ENCODE measurements around the gene H2BK1. TPM values are rescaled to one million over a fixed set of nuclear protein-coding genes. Genes with fewer than 3 reads are reported as not detected.

H2BK1 gene
- total RNA-seq, 1 donor from 2014 or later: not detected

DNA sequence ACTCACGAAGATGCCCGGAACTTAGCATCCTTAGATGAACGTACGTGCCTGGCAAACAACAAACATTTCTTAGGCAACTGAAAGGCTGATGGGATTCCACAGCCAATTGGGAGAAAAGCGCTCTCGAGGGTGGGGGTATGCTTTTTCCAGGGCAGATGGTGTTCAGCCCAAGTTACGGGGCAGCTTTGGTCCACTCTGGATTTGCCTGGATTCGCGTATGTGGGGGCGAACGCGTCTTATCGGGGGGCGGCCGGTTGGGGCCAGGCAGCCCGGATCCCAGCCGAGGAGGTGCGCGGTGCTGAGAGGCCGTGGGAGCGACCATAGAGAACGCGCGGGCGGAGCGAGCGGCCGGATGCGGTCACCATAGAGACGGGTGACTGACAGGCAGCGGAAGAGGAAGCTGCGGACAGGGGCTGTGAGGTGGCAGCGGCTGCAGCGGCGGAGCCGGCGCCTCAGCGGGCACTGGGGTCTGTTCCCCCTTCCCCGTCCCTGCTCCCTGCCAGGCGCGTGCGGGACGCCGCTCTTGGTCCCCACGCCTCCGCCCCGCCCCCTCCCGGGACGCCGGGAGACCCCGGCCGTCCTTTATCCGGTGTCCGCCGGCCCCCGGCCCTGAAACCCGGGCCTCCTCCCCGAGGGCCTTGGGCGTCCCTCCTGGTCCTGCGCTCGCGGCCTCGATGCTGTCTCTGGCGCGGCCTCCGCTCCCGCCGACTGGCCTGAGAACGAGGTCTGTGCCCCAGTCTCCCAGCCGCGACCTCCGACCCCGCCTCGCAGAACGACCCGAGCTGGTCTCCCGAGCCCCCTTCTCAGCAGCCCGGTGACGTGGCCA, 22.0 kb upstream of the H2BK1 start, which contains the start of gene CHPF2:
TSS of gene CHPF2 (plus strand) at position 393 of the 826 bp plus-strand sequence. CDS start 1,529 bp downstream, outside the sequence.
- peak; percentile 68 for DNase-seq (ENCODE audit: low read depth)

GRCh38 chr7:151231080-151231479, 20.8 kb upstream of the H2BK1 start:
- no peak for DNase-seq (ENCODE audit: low read depth)

GRCh38 chr7:151229249-151229648, 19.0 kb upstream of the H2BK1 start:
- no peak for DNase-seq (ENCODE audit: low read depth)

DNA sequence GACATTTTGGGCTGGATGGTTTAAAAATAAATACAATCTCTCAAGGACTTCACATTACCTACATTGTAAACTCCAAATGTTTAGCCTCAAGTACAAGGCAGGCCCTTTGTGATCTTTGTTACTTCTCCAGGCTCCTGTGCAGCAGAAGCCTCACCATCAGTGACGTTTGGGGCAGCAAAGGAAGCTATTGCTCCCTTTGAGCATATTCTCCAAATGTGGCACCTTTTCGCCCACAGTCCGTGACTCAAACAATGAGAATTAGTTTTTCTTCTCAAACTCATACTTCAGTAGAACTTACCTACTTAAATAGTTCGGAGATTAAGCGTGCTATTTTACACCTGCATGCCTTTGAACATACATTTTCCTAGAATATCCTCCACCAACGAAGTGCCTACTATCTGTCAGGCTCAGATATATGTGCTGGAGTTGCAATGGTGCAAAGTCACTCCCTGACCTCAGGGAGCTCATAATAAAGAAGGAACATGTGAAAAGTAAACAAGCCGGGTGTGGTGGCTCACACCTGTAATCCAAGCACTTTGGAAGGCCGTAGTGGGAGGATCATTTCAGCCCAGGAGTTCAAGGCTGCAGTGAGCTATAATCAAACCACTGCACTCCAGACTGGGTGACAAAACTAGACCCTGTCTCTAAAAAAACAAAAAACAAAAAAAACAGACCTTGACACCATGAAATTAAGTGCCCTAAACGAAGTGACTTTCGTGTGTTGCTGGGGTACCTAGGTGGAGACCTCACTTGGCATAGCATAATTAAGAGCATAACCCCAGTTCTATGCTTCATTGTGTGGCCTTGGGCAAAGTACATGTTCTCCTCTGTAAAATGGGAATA, 18.0 kb upstream of the H2BK1 start:
- no peak for DNase-seq (ENCODE audit: low read depth)

DNA sequence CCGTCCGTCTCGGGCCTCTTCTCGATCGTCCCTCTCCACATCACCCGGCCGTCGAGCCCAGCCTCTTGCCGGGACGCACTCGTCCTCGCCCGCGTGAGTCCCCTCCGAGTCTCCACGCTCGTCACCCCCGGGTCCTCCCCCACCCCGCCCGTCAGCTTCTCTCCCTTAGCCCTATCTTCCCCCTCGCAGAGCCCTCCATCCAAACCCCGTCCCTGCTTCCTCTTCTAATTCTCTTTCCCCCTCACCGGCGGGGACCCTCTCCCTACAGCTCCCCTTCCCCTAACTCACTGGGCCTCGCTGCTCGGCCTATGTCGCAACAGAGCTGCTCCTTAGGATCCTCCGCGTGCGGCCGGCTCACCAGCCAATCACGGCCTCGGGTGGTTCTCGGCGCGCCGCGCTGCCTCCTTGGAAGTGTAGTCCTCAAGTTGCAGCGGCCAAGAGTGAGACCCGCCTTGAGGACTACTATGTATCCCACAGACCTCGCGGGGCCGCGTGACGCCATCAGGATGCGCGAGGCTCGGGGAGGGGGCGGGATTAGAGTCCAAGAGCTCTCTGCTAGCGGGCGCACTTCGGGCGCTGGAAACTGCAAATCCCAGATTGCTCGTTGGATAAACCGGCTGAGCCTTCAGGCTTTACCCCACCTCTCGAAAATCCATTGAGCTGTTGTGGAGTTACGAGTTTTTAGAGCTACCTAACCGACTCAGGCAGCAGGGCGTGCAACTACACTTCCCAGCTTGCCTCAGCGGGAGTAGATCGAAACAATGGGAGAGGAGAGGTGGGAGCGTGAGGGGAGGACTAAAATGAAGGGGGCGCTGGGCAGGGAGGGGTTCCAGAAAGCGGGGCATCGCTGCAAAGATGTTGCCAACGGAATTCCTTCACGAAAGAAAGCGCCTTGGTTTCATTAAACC, 16.8 kb upstream of the H2BK1 start, which contains the start of gene ABCF2:
TSS of gene ABCF2 (minus strand) at position 331 of the 908 bp plus-strand sequence. CDS start 747 bp downstream, outside the sequence.
- DNase-seq (ENCODE audit: low read depth): peak; percentile 96

GRCh38 chr7:151226560-151226874, 16.2 kb upstream of the H2BK1 start:
- DNase-seq (ENCODE audit: low read depth): no peak

GRCh38 chr7:151225948-151226510, 15.7 kb upstream of the H2BK1 start:
- DNase-seq (ENCODE audit: low read depth): no peak

- no peak for DNase-seq (ENCODE audit: low read depth)
These were observed 13.4 kb upstream of the H2BK1 start for GRCh38 chr7:151223728-151224127.

- DNase-seq (ENCODE audit: low read depth): no peak
These were observed 7.9 kb upstream of the H2BK1 start for GRCh38 chr7:151218170-151218569.

- DNase-seq (ENCODE audit: low read depth): no peak
These were observed 5.1 kb upstream of the H2BK1 start for GRCh38 chr7:151215396-151215795.

- no peak for DNase-seq (ENCODE audit: low read depth)
These were observed 3.5 kb upstream of the H2BK1 start for GRCh38 chr7:151213826-151214225.

- no peak for DNase-seq (ENCODE audit: low read depth)
These were observed 2.3 kb upstream of the H2BK1 start for GRCh38 chr7:151212626-151213025.

- no peak for DNase-seq (ENCODE audit: low read depth)
These were observed 976 bp upstream of the H2BK1 start for GRCh38 chr7:151211155-151211772.

DNA sequence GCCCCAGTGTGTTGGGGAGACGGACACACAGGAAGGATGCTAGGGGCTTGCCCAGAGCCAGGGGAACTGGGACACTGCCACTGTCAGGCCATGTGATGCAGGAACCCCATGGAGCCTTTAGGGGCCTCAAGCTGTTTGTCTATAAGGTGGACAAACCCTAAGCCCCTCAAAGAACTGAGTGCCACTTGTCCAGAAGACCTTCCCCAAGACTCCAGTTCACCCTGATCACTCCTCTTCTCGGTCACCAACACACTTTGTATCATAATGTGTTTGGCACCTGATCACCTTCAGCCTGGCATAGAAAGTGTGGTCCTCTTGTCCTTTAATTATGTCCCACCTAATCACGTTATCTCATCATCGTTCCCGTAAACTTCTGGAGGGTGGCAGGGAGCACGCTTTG, 700 bp downstream of the H2BK1 start:
- DNase-seq (ENCODE audit: low read depth): no peak

DNA sequence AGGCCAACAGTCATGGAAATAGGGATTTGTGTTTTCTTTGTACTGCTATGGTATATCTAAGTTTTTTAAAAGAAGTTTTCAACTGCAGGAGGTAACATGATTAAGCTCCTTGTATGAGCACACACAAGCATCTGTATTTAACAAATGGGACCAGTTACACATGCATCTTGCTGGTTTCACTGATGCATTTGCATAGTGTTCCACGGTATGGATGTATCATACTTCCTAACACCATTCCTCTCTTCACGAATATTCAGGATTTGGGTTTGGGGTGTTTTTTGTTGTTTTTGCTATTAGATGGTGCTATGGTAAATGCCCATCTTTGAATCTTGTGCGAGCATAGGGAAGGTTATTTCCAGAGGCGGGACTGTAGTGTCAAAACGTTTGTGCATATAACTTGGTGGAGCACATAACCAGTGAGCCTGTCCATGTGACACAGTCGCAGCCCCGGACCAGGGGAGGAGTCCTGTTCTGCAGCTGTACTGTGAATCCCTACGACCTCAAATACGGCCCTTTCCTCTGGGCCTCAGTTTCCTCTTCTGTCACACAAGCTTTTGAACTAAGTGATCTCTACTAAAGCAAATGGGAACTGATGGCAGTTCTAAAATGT, 1.9 kb downstream of the H2BK1 start:
- DNase-seq (ENCODE audit: low read depth): no peak

DNA sequence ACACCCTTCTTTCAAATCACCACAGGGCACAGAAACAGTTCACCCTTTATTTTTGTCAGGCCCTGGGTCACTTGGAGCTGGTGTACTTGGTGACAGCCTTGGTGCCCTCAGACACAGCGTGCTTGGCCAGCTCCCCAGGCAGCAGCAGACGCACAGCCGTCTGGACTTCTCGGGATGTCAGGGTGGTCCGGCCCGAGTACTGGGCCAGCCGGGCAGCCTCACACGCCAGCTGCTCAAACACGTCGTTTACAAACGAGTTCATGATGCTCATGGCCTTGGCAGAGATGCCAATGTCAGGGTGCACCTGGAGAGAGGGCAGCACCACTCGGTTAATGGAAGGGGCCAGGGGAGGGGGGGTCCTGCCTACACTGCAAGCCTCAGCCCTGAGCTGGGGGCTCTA, 2.5 kb downstream of the H2BK1 start:
- no peak for DNase-seq (ENCODE audit: low read depth)

DNA sequence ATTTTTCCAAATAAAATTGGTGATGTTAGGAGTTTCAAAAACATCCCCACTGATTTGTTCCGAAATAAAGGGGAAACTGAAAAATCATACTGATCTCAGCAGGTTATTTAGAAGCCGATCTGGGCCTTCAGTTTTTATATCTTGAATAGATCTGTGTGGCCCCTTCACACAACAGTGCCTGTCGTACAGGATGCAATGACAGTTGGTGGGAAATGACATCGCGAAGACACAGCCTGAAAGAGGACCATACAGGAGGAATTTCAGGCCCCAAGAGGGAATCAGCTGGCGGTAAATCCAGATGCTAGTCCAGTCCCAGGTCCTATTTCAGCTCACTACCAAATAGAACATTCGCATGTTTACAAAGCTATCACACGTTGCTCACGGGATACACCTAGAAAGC, 3.0 kb downstream of the H2BK1 start:
- no peak for DNase-seq (ENCODE audit: low read depth)

DNA sequence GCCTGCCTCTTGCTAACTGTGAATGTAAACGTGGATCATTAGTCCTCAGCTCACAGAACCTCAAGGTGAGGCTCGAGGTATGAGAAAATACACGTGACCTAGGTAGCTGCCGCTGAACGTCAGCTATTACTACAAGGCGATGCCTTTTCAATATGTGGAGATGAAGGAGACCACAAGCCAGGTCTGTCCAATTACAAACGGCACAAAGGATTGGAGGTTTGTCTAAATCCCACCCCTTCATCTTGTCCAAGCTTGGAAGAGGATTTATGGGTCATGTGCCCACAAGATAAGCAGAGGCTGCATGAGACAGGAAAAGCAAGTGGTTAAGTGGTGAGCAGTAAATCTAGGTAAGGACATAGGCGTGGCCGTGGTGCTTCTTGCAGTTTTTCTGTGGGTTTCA, 3.4 kb downstream of the H2BK1 start:
- DNase-seq (ENCODE audit: low read depth): no peak

GRCh38 chr7:151205730-151206129, 4.6 kb downstream of the H2BK1 start:
- DNase-seq (ENCODE audit: low read depth): no peak

GRCh38 chr7:151204383-151205032, 5.8 kb downstream of the H2BK1 start:
- DNase-seq (ENCODE audit: low read depth): no peak
